ENCODE data around the gene DYNLT3.

- TF ChIP-seq CTCF (IDR thresholded peaks at IDR 0.05; ENCODE audit: insufficient read depth, low read length) (peak; percentile 72), POLR2AphosphoS5 (IDR thresholded peaks at IDR 0.05; ENCODE audit: low read depth) (no peak)
Measured at GRCh38 chrX:37825215-37825842, 22.0 kb downstream of the DYNLT3 start.
